ENCODE measurements around the gene PPFIBP2.

- TF ChIP-seq CTCF (IDR thresholded peaks at IDR 0.05) = no peak
- no peak for TF ChIP-seq POLR2A (IDR thresholded peaks at IDR 0.05)
Observed at GRCh38 chr11:7551571-7551970, 37.8 kb downstream of the PPFIBP2 start.

All from thyroid gland (tissue), 4 donors.